GM12874 (cell line): ENCODE measurements around the gene CACNA1H.

Source experiments
- TF ChIP-seq, protein P1 (sequence below): IDR thresholded peaks from 2 replicates; pipeline ENCODE4 v1.5.1; 2011; ENCODE audit warnings: low read depth, mild to moderate bottlenecking, control low read depth, low read length, moderate library complexity; ENCODE audit not compliant: insufficient read depth

The CACNA1H gene

DNA sequence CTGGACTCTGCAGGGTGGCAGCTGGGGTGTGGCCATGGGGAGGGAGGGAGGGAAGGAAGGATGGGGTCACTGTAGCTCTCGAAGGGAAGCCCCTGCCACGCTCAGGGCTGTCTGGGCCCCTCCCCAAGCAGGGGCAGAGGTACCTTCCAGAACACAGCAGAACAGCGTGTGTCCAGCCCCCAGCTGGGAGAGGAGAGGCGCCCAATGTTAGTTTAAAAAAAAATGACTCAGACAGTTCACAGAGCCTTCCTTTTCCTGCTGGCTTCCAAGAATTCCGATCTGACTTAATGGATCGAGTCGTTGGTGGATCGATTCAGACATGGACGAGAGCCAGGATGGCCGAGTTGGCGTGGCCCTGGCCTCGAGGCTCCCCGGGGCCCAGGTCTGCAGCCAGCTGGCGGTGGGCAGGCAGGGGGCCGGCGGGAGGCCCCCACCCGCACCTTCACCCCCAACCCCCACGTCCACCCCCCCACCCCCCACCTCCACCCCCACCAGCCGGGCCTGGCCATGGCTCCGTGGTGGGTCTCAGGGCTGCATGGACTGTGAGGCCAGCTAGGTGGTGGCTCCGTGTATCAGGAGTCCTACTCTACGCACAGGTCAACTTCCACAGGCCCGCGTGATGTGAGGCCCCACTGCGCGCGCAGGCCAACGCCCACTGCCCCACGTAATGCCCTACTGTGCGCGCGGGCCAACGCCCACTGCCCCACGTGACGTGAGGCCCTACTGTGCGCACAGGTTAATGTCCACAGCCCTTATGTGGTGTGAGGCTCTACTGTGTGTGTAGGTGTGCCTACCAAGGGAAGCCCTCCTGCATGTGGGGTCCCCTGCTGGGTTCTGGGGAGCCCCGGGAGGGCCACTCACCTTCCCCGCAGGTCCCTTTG lies 21.8 kb downstream of the CACNA1H start:
- TF ChIP-seq, protein P1, sequence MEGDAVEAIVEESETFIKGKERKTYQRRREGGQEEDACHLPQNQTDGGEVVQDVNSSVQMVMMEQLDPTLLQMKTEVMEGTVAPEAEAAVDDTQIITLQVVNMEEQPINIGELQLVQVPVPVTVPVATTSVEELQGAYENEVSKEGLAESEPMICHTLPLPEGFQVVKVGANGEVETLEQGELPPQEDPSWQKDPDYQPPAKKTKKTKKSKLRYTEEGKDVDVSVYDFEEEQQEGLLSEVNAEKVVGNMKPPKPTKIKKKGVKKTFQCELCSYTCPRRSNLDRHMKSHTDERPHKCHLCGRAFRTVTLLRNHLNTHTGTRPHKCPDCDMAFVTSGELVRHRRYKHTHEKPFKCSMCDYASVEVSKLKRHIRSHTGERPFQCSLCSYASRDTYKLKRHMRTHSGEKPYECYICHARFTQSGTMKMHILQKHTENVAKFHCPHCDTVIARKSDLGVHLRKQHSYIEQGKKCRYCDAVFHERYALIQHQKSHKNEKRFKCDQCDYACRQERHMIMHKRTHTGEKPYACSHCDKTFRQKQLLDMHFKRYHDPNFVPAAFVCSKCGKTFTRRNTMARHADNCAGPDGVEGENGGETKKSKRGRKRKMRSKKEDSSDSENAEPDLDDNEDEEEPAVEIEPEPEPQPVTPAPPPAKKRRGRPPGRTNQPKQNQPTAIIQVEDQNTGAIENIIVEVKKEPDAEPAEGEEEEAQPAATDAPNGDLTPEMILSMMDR: no peak

DNA sequence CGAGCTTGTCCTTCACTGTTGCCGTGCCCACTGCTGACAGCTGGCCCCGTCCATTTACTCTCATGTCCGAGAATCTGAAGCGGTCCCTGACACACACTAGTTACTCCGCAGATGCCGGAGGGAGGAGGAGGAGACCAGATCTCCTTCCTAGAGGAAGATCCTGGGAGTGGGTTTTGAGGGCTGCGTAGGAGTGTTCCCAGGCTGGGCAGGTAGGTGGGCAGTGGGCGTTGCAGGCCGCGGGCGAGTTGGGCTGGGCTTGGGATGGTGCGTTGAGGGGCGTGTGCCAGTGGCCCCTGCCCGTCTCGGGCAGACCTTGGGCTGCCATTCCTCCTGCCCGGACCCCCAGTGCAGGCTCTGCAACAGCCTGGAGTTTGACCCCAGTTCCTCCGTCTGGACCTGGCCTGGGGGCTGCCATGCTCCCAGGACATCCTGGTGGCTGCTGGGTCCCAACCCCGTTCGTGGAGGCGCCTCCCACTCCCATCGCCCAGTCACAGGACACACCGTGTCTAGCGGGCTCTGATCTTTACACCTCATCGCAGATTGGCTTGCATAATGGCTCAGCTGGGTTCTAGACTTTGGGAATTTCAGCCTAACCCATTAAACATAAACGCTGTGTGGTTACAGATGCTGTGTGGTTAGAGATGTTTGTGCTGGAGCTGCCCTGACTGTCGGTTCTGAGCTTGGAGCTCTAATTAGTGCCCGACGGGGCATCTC lies 22.8 kb downstream of the CACNA1H start:
- TF ChIP-seq, protein P1: no peak

DNA sequence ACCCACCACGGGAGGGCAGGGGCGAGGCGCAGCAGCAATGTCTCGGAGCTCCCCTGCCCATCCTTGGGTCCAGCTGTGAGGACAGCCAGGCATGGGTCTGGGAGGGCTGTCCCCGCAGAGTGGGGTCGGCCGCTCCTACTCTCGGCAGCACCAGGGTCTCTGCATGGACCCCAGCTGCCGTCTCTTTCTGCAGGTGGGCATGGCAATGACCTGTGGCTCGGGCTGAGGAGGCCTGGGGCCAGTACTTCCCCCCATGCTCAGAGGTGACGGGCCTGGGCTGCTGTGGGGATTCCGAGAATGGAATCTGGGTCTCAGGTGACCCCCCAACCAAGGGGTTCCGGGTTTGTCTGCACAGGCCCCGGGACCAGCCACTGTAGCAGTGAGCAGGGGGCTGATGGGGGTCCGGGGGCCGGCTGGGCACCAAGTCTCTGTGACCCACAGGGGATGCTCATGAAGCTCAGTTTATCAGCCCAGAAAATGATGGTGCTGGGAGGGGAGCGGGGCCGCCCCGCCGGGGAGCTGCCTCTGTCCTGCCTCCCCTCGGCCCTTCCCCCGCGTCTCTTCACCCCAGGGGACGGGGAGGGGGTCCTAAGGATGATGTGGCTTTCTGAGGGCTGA lies 23.5 kb downstream of the CACNA1H start:
- TF ChIP-seq, protein P1: no peak

DNA sequence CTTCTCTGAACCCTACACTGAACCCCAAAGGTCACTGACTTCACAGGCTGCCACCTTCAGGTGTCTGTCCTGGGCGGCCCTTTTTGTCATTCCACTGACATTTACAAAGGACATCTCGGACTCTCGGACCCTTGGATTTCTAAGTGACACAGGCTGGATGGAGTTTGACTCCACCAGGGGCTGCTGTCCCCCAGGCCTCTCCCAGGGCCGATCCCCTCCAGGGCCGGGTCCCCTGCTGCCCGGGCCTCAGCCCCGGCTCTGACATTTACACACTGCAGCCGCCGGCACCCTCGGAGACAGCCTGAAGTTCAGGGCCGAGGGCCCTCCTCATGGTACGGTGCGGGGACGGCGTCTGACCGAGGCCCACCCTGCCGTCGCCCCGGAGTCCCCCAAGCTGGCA lies 24.1 kb downstream of the CACNA1H start:
- TF ChIP-seq, protein P1: no peak

DNA sequence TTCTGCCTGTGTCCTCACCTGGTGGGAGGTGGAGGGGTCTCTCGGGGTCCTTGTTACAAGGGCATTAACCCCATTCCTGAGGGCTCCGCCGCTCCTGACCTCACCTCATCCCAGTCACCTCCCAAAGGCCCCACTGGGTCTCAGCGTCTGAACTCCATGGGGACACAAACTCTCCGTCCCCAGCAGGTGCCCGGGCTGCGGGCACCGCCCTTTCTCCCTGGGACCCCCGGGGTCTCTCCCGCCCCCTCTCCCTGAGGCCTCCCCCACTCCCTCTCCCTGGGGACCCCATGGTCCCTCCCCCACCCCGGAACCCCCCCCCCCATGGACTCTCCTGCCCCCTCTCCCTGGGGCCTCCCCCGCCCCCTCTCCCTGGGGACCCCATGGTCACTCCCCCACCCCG lies 24.8 kb downstream of the CACNA1H start:
- TF ChIP-seq, protein P1: no peak

DNA sequence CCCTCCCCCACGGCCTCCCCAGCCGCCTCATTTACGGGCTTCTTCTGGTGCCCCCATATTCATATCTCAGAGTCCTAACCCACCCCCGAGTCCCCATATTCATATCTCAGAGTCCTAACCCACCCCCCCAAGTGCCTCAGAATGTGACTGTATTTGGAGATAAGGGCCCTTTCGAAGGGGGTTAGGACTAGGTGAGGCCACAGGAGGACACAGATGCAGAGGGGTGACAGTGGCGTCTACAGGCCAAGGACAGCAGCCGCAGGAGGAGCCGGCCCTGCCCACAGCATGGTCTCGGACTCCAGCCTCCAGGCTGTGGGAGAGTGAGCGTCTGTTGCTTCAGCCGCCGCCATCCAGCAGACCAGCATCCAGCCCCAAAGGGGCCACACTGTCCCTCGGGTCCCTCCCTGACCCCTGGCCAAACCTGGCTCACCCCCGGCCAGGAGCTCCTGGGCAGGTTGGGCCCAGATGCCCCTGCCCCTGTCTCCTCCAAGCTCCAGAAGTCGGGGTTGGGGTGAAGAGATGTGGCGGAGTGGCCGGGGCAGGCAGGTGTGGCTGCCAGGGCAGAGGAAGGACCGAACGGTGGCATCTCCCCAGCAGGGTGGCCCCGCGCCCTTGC lies 25.5 kb downstream of the CACNA1H start:
- TF ChIP-seq, protein P1: no peak
